HepG2 (cell line): ENCODE results near the gene SLC25A22. TPM values are rescaled to one million over a fixed set of nuclear protein-coding genes. Genes with fewer than 3 reads are reported as not detected.

Source experiments
- CBX2 ChIP-seq, 2 experiments: fragments of 200-600 bp in 1 of 2; sonication (generic); formaldehyde crosslinking in 1 of 2; IDR thresholded peaks; 2 replicates each; pipeline versions ENCODE4 v1.7.0 to v1.8.1; 2018 to 2022; ENCODE audit warnings: low read depth in 2 of 2, low read length in 1 of 2, mild to moderate bottlenecking in 1 of 2, missing genetic modification reagents in 1 of 2
- CHCHD3 ChIP-seq: sonication (generic); formaldehyde crosslinking; IDR thresholded peaks from 2 replicates; pipeline ENCODE4 v1.8.0; 2022; ENCODE audit warnings: mild to moderate bottlenecking, missing genetic modification reagents, moderate library complexity
- EHMT2 ChIP-seq: fragments of 200-600 bp; sonication (generic); IDR thresholded peaks from 2 replicates; pipeline ENCODE4 v1.7.0; 2017; ENCODE audit warnings: antibody characterized with exemption, low read depth, low read length, borderline replicate concordance
- FOXO1 ChIP-seq: sonication (generic); formaldehyde crosslinking; IDR thresholded peaks from 2 replicates; pipeline ENCODE4 v1.4.0; 2020; ENCODE audit warnings: missing genetic modification reagents
- GLMP ChIP-seq: sonication (generic); formaldehyde crosslinking; IDR thresholded peaks from 2 replicates; pipeline ENCODE4 v1.9.0; 2021; ENCODE audit warnings: missing genetic modification reagents, mild to moderate bottlenecking, borderline replicate concordance
- GPBP1L1 ChIP-seq: sonication (generic); formaldehyde crosslinking; IDR thresholded peaks from 2 replicates; pipeline ENCODE4 v1.5.0; 2020; ENCODE audit warnings: mild to moderate bottlenecking, missing genetic modification reagents
- HDAC2 ChIP-seq: sonication (generic); formaldehyde crosslinking; IDR thresholded peaks from 2 replicates; pipeline ENCODE4 v1.4.0; 2020; ENCODE audit warnings: missing genetic modification reagents
- NCOR1 ChIP-seq: fragments of 200-600 bp; sonication (generic); IDR thresholded peaks from 2 replicates; pipeline ENCODE4 v1.7.0; 2017; ENCODE audit warnings: antibody characterized with exemption, low read length, borderline replicate concordance
- NR3C1 ChIP-seq: sonication (generic); formaldehyde crosslinking; IDR thresholded peaks from 2 replicates; pipeline ENCODE4 v1.4.0; 2020; ENCODE audit warnings: missing genetic modification reagents
- PATZ1 ChIP-seq: sonication (generic); formaldehyde crosslinking; IDR thresholded peaks from 2 replicates; pipeline ENCODE4 v1.4.0; 2020; ENCODE audit warnings: missing genetic modification reagents
- PLSCR1 ChIP-seq: sonication (generic); formaldehyde crosslinking; IDR thresholded peaks from 2 replicates; pipeline ENCODE4 v1.5.0; 2020; ENCODE audit warnings: missing genetic modification reagents, mild to moderate bottlenecking, borderline replicate concordance
- RAD21 ChIP-seq: fragments of 450-650 bp; formaldehyde crosslinking; IDR thresholded peaks from 2 replicates; pipeline ENCODE4 v1.5.0; 2020; ENCODE audit warnings: mild to moderate bottlenecking
- SP1 ChIP-seq, 2 experiments: fragments of 450-650 bp in 1 of 2; sonication (generic) in 1 of 2; formaldehyde crosslinking in 1 of 2; IDR thresholded peaks; 2 replicates each; pipeline versions ENCODE4 v1.4.0 to v1.6.1; 2016 to 2020; ENCODE audit warnings: missing genetic modification reagents in 1 of 2
- TEAD2 ChIP-seq: sonication (generic); formaldehyde crosslinking; IDR thresholded peaks from 2 replicates; pipeline ENCODE4 v1.9.0; 2021; ENCODE audit warnings: missing genetic modification reagents
- U2AF1 ChIP-seq: fragments of 200-400 bp; formaldehyde crosslinking; optimal IDR thresholded peaks from 2 replicates; pipeline ENCODE3; 2017; ENCODE audit warnings: mild to moderate bottlenecking, low read depth, low read length
- WIZ ChIP-seq: sonication (generic); formaldehyde crosslinking; IDR thresholded peaks from 2 replicates; pipeline ENCODE4 v1.5.1; 2020; ENCODE audit warnings: mild to moderate bottlenecking, missing genetic modification reagents
- ZBTB21 ChIP-seq: sonication (generic); formaldehyde crosslinking; IDR thresholded peaks from 2 replicates; pipeline ENCODE4 v1.4.0; 2020; ENCODE audit warnings: missing genetic modification reagents
- ZBTB7A ChIP-seq: sonication (generic); formaldehyde crosslinking; IDR thresholded peaks from 2 replicates; pipeline ENCODE4 v1.8.0; 2022; ENCODE audit warnings: mild to moderate bottlenecking, missing genetic modification reagents
- ZGPAT ChIP-seq: IDR thresholded peaks from 2 replicates; pipeline ENCODE4 v1.6.1; 2016; ENCODE audit warnings: mild to moderate bottlenecking
- ZNF12 ChIP-seq: sonication (generic); formaldehyde crosslinking; IDR thresholded peaks from 2 replicates; pipeline ENCODE4 v1.5.0; 2020; ENCODE audit warnings: missing genetic modification reagents
- ZNF234 ChIP-seq: sonication (generic); formaldehyde crosslinking; conservative IDR thresholded peaks from 2 replicates; pipeline ENCODE4 v1.5.1; 2020; ENCODE audit warnings: mild to moderate bottlenecking, missing genetic modification reagents
- ZNF296 ChIP-seq: sonication (generic); formaldehyde crosslinking; conservative IDR thresholded peaks from 2 replicates; pipeline ENCODE4 v1.5.0; 2020; ENCODE audit warnings: mild to moderate bottlenecking, missing genetic modification reagents
- ZNF460 ChIP-seq: sonication (generic); formaldehyde crosslinking; IDR thresholded peaks from 2 replicates; pipeline ENCODE4 v1.5.1; 2020; ENCODE audit warnings: missing genetic modification reagents, mild to moderate bottlenecking, borderline replicate concordance
- polyA plus RNA-seq, 8 experiments: library from polyadenylated mRNA; depleted of rRNA in 3 of 8; stranded (reverse) in 7 of 8; unstranded in 1 of 8; fragments of >200 nt; fragmentation: Illumina TruSeq in 4 of 8; extraction: Trizol in 4 of 8; gene quantifications; 2 replicates each; pipeline versions ENCODE4 v1.2.1 to v1.2.3, GENCODE V29; 2011 to 2016; ENCODE audit warnings: low read depth in 4 of 8, missing spikeins in 1 of 8, mixed read lengths in 1 of 8; ENCODE audit not compliant: insufficient read depth in 1 of 8
- total RNA-seq, 5 experiments: library from RNA; depleted of rRNA; stranded (reverse); fragments of >200 nt; fragmentation: Illumina TruSeq; extraction: Trizol; gene quantifications; 2 replicates each; pipeline ENCODE4 v1.2.3, GENCODE V29; 2016; ENCODE audit warnings: low read depth in 1 of 5

SLC25A22 gene
- total and polyA plus RNA-seq, 2 of the 13 experiments (the other 11 are each of a cell fraction or from before 2014, with no cell fraction given): 12.4 to 19.2 TPM

GRCh38 chr11:809287-810039 lies 11.4 kb upstream of the SLC25A22 start, which contains the start of gene RPLP2 (continued):
- TF ChIP-seq GPBP1L1 (CRISPR knock-in tag) (no peak), ZNF460 (CRISPR knock-in tag) (no peak; the same call in 1 of the 2 replicates), EHMT2 (no peak), U2AF1 (peak; percentile 21), HDAC2 (CRISPR knock-in tag) (peak; percentile 17), ZGPAT (peak; percentile 84), CBX2 (IDR thresholded peaks at IDR 0.05; ENCODE audit: low read depth, low read length) (no peak), CBX2 (CRISPR knock-in tag; IDR thresholded peaks at IDR 0.05; ENCODE audit: low read depth) (no peak), NR3C1 (CRISPR knock-in tag) (no peak), GLMP (no peak), ZBTB7A (CRISPR knock-in tag) (peak; percentile 48; the same call in 1 of the 2 replicates), ZNF234 (no peak), PATZ1 (CRISPR knock-in tag) (no peak; the same call in 1 of the 2 replicates), TEAD2 (CRISPR knock-in tag) (no peak), CHCHD3 (CRISPR knock-in tag) (peak; percentile 20; the same call in 1 of the 2 replicates), ZNF12 (0 out of 2 replicates have a peak, but pooled peaks have one; percentile 28), RAD21 (CRISPR knock-in tag) (peak; percentile 18; the same call in 1 of the 2 replicates), PLSCR1 (no peak), SP1 (IDR thresholded peaks at IDR 0.05) (no peak), SP1 (CRISPR knock-in tag; IDR thresholded peaks at IDR 0.05) (peak; percentile 79; the same call in 1 of the 2 replicates), ZBTB21 (peak; percentile 80), NCOR1 (peak; percentile 55; the same call in 1 of the 2 replicates), ZNF296 (CRISPR knock-in tag) (peak; percentile 98; the same call in 1 of the 2 replicates), WIZ (CRISPR knock-in tag) (no peak; the same call in 1 of the 2 replicates), FOXO1 (CRISPR knock-in tag) (peak; percentile 37; the same call in 1 of the 2 replicates)
